ENCODE results near the gene TAMALIN. TPM values are rescaled to one million over a fixed set of nuclear protein-coding genes. Genes with fewer than 3 reads are reported as not detected.

The TAMALIN gene
- total RNA-seq, 6 experiments from 2014 or later = 0.24 to 1.00 (median 0.69) TPM

- no peaks in the 10 kb centered on the region; the same call in 1 of the 2 replicates for H3K27me3 Mint-ChIP-seq (ENCODE audit: insufficient read depth)
- no peak for DNase-seq
- H3K9me3 Mint-ChIP-seq = peaks cover 4% of the 10 kb centered on the region; the same call in 1 of the 2 replicates
- peaks cover 9% of the 10 kb centered on the region for H3K4me1 Mint-ChIP-seq (ENCODE audit: low read depth)
- no peak for TF ChIP-seq CTCF (IDR thresholded peaks at IDR 0.05)
- no peak overlapping the region for H3K27ac Mint-ChIP-seq
- H3K36me3 Mint-ChIP-seq (ENCODE audit: low read depth) = peaks cover 19% of the 10 kb centered on the region
- H3K4me3 Mint-ChIP-seq = no peak overlapping the region
These were observed 45.9 kb upstream of the TAMALIN start for GRCh38 chr12:51960890-51961289.

DNA sequence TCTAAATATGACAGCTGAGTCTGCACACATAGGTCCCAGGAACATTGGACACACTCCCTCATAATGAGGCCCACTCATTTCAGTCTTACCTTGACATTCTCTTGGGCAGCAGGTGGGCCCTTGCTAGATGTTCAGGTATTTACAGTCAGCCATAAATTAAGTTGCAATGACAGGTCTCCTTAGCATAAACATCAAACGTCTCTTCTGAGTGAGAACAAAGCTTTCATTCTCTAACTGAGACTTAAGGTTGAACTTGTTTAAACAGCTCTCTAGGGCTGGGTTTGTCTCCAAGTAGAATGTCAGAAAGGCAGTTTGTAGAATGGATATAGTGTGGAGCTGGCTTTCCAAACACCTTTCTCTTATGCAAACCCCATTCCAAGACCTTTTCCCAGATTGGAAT is 44.9 kb upstream of the TAMALIN start:
- Mint-ChIP-seq H3K27ac (no peak overlapping the region), H3K9me3 (peaks cover 4% of the 10 kb centered on the region; the same call in 1 of the 2 replicates), H3K27me3 (ENCODE audit: insufficient read depth) (no peaks in the 10 kb centered on the region; the same call in 1 of the 2 replicates), H3K4me3 (no peak overlapping the region), H3K36me3 (ENCODE audit: low read depth) (peaks cover 22% of the 10 kb centered on the region), H3K4me1 (ENCODE audit: low read depth) (peaks cover 6% of the 10 kb centered on the region)
- DNase-seq = no peak
- TF ChIP-seq CTCF (IDR thresholded peaks at IDR 0.05) = no peak

DNA sequence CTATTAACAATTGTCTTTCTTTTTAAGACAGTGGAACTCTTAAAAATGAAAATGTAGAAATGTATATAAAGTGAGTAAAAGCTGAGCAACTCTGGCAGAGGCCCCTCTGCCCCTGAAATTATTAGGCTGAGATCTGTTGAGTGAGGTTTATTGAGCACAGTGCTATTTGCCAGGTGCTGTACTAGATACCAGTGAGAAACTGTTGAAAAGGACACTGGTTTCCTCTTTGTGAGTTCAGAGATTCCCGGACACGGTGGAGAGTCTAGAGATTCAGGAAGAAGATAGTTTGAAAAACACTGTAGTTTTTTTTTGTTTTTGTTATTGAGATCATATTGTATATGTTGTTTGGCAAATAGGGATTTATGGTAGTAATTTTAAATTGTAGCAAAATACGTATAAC is 44.0 kb upstream of the TAMALIN start:
- Mint-ChIP-seq H3K27me3 (ENCODE audit: insufficient read depth) (no peaks in the 10 kb centered on the region; the same call in 1 of the 2 replicates), H3K9me3 (peaks cover 4% of the 10 kb centered on the region; the same call in 1 of the 2 replicates), H3K4me3 (no peak overlapping the region), H3K36me3 (ENCODE audit: low read depth) (peaks cover 22% of the 10 kb centered on the region), H3K4me1 (ENCODE audit: low read depth) (peaks cover 6% of the 10 kb centered on the region), H3K27ac (no peak overlapping the region)
- no peak for DNase-seq
- TF ChIP-seq CTCF (IDR thresholded peaks at IDR 0.05) = no peak

- peaks cover 6% of the 10 kb centered on the region for H3K4me1 Mint-ChIP-seq (ENCODE audit: low read depth)
- DNase-seq = no peak
- peaks cover 4% of the 10 kb centered on the region; the same call in 1 of the 2 replicates for H3K9me3 Mint-ChIP-seq
- H3K27ac Mint-ChIP-seq = no peak overlapping the region
- no peak for TF ChIP-seq CTCF (IDR thresholded peaks at IDR 0.05)
- no peaks in the 10 kb centered on the region; the same call in 1 of the 2 replicates for H3K27me3 Mint-ChIP-seq (ENCODE audit: insufficient read depth)
- H3K36me3 Mint-ChIP-seq (ENCODE audit: low read depth) = peaks cover 22% of the 10 kb centered on the region
- H3K4me3 Mint-ChIP-seq = no peak overlapping the region
These were observed 43.3 kb upstream of the TAMALIN start for GRCh38 chr12:51963477-51963876.

DNA sequence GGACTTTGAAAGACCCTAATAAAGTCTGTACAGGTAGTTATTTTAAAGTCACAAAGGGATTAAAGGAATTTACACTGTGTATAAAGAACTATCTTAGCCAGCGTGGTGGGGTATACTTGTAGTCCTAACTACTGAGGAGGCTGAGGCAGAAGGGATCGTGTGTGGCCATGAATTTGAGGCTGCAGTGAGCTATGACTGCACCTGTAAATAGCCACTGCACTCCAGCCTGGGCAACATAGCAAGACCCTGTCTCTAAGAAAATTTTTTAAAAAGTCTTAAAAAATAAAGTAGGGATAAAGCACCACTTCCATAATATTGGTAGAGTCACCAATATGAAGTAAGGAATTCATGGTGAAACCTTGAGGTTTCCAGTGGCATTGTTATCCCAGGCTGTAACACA is 37.1 kb upstream of the TAMALIN start:
- H3K36me3 Mint-ChIP-seq (ENCODE audit: low read depth) = peaks cover 13% of the 10 kb centered on the region
- H3K9me3 Mint-ChIP-seq = peaks cover 4% of the 10 kb centered on the region; the same call in 1 of the 2 replicates
- no peak overlapping the region for H3K27ac Mint-ChIP-seq
- H3K27me3 Mint-ChIP-seq (ENCODE audit: insufficient read depth) = no peaks in the 10 kb centered on the region
- peaks cover 51% of the 10 kb centered on the region for H3K4me1 Mint-ChIP-seq (ENCODE audit: low read depth)
- no peak for DNase-seq
- no peak for TF ChIP-seq CTCF (IDR thresholded peaks at IDR 0.05)
- no peak overlapping the region for H3K4me3 Mint-ChIP-seq
